GM10266 (cell line): ENCODE measurements around the gene FAM241B.

ENCODE experiments used
- DNase-seq: peaks from one replicate; pipeline ENCODE4 v3.0.0; 2012; ENCODE audit errors: extremely low spot score
- TF ChIP-seq, protein P1 (sequence below): IDR thresholded peaks from 2 replicates; pipeline ENCODE4 v1.5.1; 2012; ENCODE audit warnings: mild to moderate bottlenecking, low read depth; ENCODE audit not compliant: control insufficient read depth, insufficient read depth; ENCODE audit errors: missing control alignments

Gene FAM241B

DNA sequence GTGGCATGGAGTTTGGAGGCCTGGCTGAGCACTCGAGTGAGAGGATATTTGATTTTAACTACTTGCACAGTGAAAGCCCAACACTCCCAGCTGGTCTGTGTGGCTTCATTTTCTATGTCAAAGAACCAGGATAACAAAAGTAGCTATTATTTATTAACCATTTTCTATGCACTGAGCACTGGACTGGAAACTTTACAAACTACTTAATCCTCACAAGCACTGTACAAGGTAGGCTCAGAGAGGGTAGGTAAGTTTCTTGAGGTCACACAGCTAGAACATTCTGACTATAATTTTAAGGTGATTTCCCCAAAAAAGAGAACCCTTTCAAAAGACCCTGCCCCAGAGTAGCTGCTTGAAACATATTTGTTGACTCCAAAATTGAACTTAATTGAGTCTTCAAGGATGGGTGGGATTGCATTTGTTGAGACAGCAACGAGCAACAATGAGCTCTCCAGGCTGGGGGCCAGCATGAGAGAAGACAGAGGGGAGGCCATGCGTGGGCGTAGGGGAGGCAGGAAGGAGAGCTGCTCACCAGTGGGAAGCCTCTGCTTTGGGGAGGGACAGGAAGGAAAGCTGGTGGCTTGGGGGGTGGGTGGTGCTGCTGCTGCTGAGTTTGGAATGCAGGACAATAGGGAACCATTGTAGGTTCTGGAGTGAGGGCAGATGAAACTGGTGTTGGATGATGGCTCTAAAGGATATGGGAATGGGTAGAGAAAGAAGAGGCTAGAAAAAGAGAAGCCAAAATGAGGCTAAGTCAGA is 31.5 kb downstream of the FAM241B start:
- DNase-seq: no peak
- TF ChIP-seq, protein P1, sequence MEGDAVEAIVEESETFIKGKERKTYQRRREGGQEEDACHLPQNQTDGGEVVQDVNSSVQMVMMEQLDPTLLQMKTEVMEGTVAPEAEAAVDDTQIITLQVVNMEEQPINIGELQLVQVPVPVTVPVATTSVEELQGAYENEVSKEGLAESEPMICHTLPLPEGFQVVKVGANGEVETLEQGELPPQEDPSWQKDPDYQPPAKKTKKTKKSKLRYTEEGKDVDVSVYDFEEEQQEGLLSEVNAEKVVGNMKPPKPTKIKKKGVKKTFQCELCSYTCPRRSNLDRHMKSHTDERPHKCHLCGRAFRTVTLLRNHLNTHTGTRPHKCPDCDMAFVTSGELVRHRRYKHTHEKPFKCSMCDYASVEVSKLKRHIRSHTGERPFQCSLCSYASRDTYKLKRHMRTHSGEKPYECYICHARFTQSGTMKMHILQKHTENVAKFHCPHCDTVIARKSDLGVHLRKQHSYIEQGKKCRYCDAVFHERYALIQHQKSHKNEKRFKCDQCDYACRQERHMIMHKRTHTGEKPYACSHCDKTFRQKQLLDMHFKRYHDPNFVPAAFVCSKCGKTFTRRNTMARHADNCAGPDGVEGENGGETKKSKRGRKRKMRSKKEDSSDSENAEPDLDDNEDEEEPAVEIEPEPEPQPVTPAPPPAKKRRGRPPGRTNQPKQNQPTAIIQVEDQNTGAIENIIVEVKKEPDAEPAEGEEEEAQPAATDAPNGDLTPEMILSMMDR: no peak

DNA sequence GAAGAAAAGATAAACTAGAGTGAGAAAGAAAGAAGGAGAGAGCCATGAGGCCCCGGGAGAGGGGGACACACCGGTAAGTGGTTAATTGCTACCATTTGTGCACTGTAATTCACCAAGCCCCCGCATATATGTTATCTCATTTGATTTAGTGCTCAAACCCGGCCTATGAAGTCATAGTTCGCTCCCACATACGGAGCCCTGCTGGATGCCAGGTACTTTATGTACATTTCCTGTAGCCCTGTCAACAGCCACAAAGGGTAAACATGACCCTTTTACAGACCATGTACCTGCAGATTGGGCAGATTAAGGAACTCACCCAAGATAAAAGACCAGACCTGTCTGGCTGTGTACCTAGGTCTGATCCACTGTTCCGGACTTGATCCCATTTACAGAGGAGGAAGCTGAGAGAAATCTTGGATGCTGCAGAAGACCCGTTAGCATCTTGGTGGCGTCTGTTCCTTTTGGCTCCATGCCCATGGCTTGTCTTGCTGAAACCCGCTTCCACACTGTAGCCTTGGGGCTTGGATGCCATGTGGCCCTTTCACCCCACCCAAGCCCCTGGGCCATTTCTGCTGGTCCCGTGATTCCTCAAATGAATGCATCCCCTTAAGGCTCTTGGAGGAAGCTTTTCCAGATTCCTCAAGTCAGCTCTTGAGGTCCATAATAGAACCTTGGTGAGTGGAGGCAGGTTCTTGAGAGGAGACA is 32.3 kb downstream of the FAM241B start:
- DNase-seq: no peak
- TF ChIP-seq, protein P1: no peak

DNA sequence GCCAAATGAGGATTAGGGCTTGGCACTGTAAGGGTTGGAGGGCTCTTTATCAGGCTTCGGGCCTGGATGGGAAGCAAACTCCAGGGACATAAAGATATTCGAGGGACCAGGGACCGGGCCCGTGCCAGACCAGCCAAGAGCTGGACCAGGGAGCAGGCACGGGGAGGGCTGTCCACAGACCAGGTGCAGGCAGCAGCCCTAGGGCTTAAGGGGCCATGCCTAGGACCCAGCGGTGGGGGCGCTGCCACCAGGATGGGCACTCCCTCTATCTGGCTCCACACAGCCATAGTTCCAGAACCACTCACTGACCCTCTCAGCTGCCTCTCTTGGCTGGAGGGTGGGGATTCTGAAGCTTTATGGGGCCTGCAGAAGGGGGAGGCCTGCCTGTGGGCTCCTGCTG is 32.9 kb downstream of the FAM241B start:
- TF ChIP-seq, protein P1: no peak
- DNase-seq: no peak

DNA sequence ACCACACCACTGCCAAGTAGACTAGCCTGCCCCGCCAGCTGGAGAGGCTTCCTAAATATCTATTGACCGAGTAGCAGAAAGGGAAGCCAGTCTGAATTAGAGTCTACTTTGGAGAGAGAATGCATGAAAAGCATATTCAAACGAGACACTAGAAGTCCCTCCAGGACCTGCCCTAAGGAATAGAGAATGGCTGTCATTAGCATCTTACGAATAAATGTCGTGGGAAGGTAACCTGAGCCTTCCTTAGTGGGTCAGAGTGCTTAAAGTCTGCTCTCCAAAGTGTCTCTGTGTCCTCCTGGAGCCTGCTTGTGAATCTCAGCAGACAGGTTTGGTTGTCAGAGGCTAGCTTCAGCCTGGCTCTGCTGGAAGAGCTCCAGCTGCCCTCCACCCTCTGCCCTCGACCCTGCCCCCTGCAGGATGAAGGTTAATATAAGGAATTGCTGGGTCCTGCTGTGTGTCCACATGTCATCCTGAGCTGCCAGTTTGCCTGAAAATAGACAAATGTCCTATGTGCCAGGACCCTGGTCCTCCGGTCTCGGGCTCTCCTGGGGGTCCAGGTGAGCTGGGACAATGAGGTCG is 33.4 kb downstream of the FAM241B start:
- no peak for DNase-seq

DNA sequence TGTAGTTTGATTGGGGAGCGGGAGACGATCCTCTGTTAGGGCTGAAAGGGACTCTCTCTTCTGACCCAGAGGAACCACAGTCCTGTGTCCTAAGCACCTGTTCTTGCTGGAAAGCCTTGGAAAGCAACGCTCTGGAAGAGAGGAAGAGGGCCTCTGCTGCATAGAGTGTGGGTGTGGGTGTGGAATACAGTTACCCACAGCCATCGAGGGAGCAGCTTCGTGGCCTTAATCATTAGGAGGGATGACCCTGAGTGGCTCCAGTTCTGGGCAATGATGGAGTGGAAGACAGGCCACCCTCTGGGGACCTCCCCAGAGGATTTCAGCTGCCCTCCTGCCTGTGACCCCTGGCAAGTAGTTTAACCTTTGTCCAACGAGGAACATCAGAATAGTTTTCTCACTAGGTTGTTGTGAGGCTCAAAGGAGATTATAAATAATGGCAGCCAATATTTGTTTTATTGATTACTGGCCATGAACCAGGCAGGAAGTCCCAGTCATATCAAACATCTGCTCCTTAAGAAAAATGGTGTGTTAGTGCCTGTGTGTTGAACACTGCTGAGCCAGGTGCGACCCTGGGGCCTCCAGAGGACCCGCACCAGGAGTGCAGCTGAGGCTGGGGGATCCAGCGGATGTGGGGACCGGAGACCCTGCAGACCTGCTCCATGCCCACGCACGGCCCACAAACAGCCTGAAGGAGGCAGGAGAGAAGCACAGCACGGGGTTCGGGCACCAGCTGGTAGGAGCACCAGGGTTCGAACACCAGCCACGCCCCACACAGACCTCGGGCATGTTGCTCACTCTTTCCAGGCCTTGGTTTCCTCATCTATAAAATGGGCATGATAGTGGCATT is 35.6 kb downstream of the FAM241B start:
- TF ChIP-seq, protein P1: no peak
- DNase-seq: no peak

More for the DNA sequence above, 33.4 kb downstream of the FAM241B start:
- TF ChIP-seq, protein P1: peak; percentile 14

DNA sequence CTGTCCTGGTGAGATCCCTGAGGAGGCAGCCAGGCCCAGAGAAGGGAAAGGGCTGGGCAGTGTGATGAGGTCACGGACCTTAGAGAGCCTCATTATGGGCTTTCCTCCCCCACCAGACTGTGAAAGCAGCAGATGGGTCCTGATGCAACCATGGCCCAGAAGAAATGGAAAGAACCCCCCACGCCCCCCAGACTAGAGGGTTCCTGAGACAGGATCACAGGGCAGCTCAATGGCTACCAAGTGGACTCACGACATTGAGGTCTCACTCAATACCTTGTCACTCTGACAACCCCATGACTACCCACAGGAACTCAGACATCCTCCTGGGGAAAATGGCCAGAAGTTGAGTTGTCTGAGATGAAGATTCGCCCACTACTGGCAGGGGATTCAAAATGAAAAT is 36.7 kb downstream of the FAM241B start:
- no peak for DNase-seq
- TF ChIP-seq, protein P1: no peak
